HG02623 (cell line): Measurements from ENCODE around the gene ANO6.

Source experiments
- ATAC-seq: cut with Tn5 transposase; IDR thresholded peaks from one replicate; pipeline ENCODE4 v1.9.1; 2021; ENCODE audit warnings: moderate library complexity; ENCODE audit not compliant: unreplicated experiment

The ANO6 gene

GRCh38 chr12:45209784-45210183, 6.1 kb upstream of the ANO6 start:
- ATAC-seq = no peak

- ATAC-seq = no peak
Measured at GRCh38 chr12:45212064-45212463, 3.8 kb upstream of the ANO6 start.

- ATAC-seq = no peak
Measured at GRCh38 chr12:45213107-45213506, 2.8 kb upstream of the ANO6 start.

GRCh38 chr12:45214071-45214470, 1.8 kb upstream of the ANO6 start:
- ATAC-seq = no peak

GRCh38 chr12:45214749-45215418, 1.0 kb upstream of the ANO6 start:
- ATAC-seq = no peak

GRCh38 chr12:45216230-45216982, 511 bp downstream of the ANO6 start:
- ATAC-seq = peak; percentile 34

- ATAC-seq = no peak
Measured at GRCh38 chr12:45216983-45217485, 1.1 kb downstream of the ANO6 start.

GRCh38 chr12:45217846-45218245, 2.0 kb downstream of the ANO6 start:
- ATAC-seq = no peak

- no peak for ATAC-seq
Measured at GRCh38 chr12:45219621-45220020, 3.7 kb downstream of the ANO6 start.

GRCh38 chr12:45220363-45220931, 4.6 kb downstream of the ANO6 start:
- no peak for ATAC-seq

- ATAC-seq = no peak
Measured at GRCh38 chr12:45220969-45221368, 5.1 kb downstream of the ANO6 start.

- ATAC-seq = no peak
Measured at GRCh38 chr12:45223868-45224267, 8.0 kb downstream of the ANO6 start.

GRCh38 chr12:45224311-45224710, 8.4 kb downstream of the ANO6 start:
- no peak for ATAC-seq

GRCh38 chr12:45226021-45226420, 10.1 kb downstream of the ANO6 start:
- no peak for ATAC-seq

- no peak for ATAC-seq
Measured at GRCh38 chr12:45227316-45228067, 11.6 kb downstream of the ANO6 start.

- ATAC-seq = no peak
Measured at GRCh38 chr12:45231515-45232145, 15.7 kb downstream of the ANO6 start.

- ATAC-seq = no peak
Measured at GRCh38 chr12:45232146-45232755, 16.4 kb downstream of the ANO6 start.

GRCh38 chr12:45232756-45233372, 17.0 kb downstream of the ANO6 start:
- no peak for ATAC-seq

- no peak for ATAC-seq
Measured at GRCh38 chr12:45234139-45234865, 18.4 kb downstream of the ANO6 start.
